H1 (cell line): ENCODE results near the gene DACT3. TPM values are rescaled to one million over a fixed set of nuclear protein-coding genes. Genes with fewer than 3 reads are reported as not detected.

Experiments
- CTCF ChIA-PET: fragments of 300-600 bp; sonication (Branson Sonifier 250); formaldehyde crosslinking; loops from one replicate; lab custom pipeline; 2021; ENCODE audit not compliant: partially characterized antibody; lab: Charles Lee
- POLR2A ChIA-PET: fragments of 300-600 bp; sonication (Branson Sonifier 250); formaldehyde crosslinking; loops from one replicate; lab custom pipeline; 2021; ENCODE audit warnings: inconsistent platforms; ENCODE audit not compliant: partially characterized antibody; lab: Charles Lee
- DNase-seq, 2 experiments: peaks; one replicate each; pipeline versions ENCODE4 v3.0.0 to v3.0.0-alpha.2; 2010 to 2022; ENCODE audit warnings: low spot score in 2 of 2, low read depth in 1 of 2, mixed read lengths in 1 of 2
- FAIRE-seq: peaks from 2 replicates; lab custom pipeline; 2011; peaks lifted over from hg19 to GRCh38; lab: Jason Lieb, UNC
- H2AFZ ChIP-seq: 2 replicates; pipeline ENCODE4 v1.8.1; 2012; ENCODE audit warnings: low read length, inconsistent platforms
- H2AK5ac ChIP-seq: 2 replicates; pipeline ENCODE4 v1.6.1; 2013; ENCODE audit warnings: low read depth, low read length
- H2BK120ac ChIP-seq: replicated peaks from 2 replicates; pipeline ENCODE3; 2013; ENCODE audit warnings: low read depth, low read length, inconsistent platforms
- H2BK12ac ChIP-seq: 2 replicates; pipeline ENCODE4 v1.6.1; 2013; ENCODE audit warnings: low read depth, low read length
- H2BK15ac ChIP-seq: 2 replicates; pipeline ENCODE4 v1.6.1; 2013; ENCODE audit warnings: low read length
- H2BK20ac ChIP-seq: 2 replicates; pipeline ENCODE4 v1.6.1; 2013; ENCODE audit warnings: low read length
- H2BK5ac ChIP-seq: 2 replicates; pipeline ENCODE4 v1.6.1; 2013; ENCODE audit warnings: low read depth, low read length
- H3K14ac ChIP-seq: 2 replicates; pipeline ENCODE4 v1.6.1; 2013; ENCODE audit warnings: inconsistent platforms; ENCODE audit not compliant: insufficient read length
- H3K18ac ChIP-seq: 2 replicates; pipeline ENCODE4 v1.6.1; 2013; ENCODE audit warnings: low read length; ENCODE audit errors: extremely low read depth
- H3K23ac ChIP-seq: 2 replicates; pipeline ENCODE4 v1.6.1; 2013; ENCODE audit warnings: inconsistent platforms; ENCODE audit not compliant: insufficient read length
- H3K23me2 ChIP-seq: 2 replicates; pipeline ENCODE4 v1.6.1; 2013; ENCODE audit warnings: low read depth, low read length
- H3K27ac ChIP-seq: 2 replicates; pipeline ENCODE4 v1.6.1; 2011; ENCODE audit warnings: low read depth, low read length, inconsistent platforms
- H3K27me3 ChIP-seq, 4 experiments: replicated peaks in 1 of 4; 1 replicate in 1 of 4; 2 replicates in 3 of 4; pipeline versions ENCODE4 v1.6.1 to v1.8.1; 2011 to 2013; ENCODE audit warnings: low read length in 3 of 4, mild to moderate bottlenecking in 3 of 4, inconsistent platforms in 2 of 4, mixed read lengths in 2 of 4, moderate library complexity in 1 of 4; ENCODE audit not compliant: control insufficient read depth in 3 of 4, insufficient read depth in 3 of 4; ENCODE audit errors: extremely low read depth in 1 of 4
- H3K36me3 ChIP-seq, 4 experiments: 2 replicates each; pipeline versions ENCODE4 v1.6.1 to v1.8.1; 2011 to 2013; ENCODE audit warnings: mild to moderate bottlenecking in 4 of 4, low read length in 3 of 4, moderate library complexity in 2 of 4, control low read depth in 1 of 4, inconsistent platforms in 1 of 4; ENCODE audit not compliant: insufficient read depth in 4 of 4, control insufficient read depth in 2 of 4
- H3K4ac ChIP-seq: replicated peaks from 2 replicates; pipeline ENCODE3; 2013; ENCODE audit warnings: low read length, low read depth, mixed read lengths, inconsistent platforms; ENCODE audit not compliant: insufficient read length
- H3K4me1 ChIP-seq, 4 experiments: replicated peaks in 1 of 4; 1 replicate in 1 of 4; 2 replicates in 3 of 4; pipeline versions ENCODE4 v1.6.1 to v1.8.1; 2011 to 2013; ENCODE audit warnings: low read length in 3 of 4, inconsistent platforms in 2 of 4, mixed read lengths in 1 of 4; ENCODE audit not compliant: insufficient read depth in 4 of 4, control insufficient read depth in 3 of 4
- H3K4me2 ChIP-seq, 2 experiments: 2 replicates each; pipeline versions ENCODE4 v1.6.1 to v1.8.1; 2011 to 2013; ENCODE audit warnings: low read depth in 2 of 2, low read length in 2 of 2, control low read depth in 1 of 2, inconsistent platforms in 1 of 2, mild to moderate bottlenecking in 1 of 2; ENCODE audit not compliant: insufficient read depth in 1 of 2
- H3K4me3 ChIP-seq, 4 experiments: fragments of 200-600, 300-600 bp in 1 of 4; sonication (generic), shearing (Covaris generic), sonication (Bioruptor Twin) in 1 of 4; 2 replicates each; pipeline versions ENCODE4 v1.5.1 to v1.8.1; 2011 to 2016; ENCODE audit warnings: low read length in 4 of 4, low read depth in 3 of 4, control low read depth in 2 of 4, inconsistent platforms in 2 of 4, mild to moderate bottlenecking in 2 of 4, mixed read lengths in 1 of 4, moderate library complexity in 1 of 4; ENCODE audit not compliant: insufficient read depth in 2 of 4; ENCODE audit errors: extremely low read depth in 1 of 4
- H3K56ac ChIP-seq: replicated peaks from 2 replicates; pipeline ENCODE3; 2013; ENCODE audit warnings: low read depth, mild to moderate bottlenecking, mixed read lengths, low read length, inconsistent platforms; ENCODE audit not compliant: insufficient read length
- H3K79me1 ChIP-seq: 2 replicates; pipeline ENCODE4 v1.6.1; 2013; ENCODE audit warnings: low read depth, low read length, control low read depth
- H3K79me2 ChIP-seq, 2 experiments: 2 replicates each; pipeline versions ENCODE4 v1.6.1 to v1.8.1; 2012 to 2013; ENCODE audit warnings: low read length in 2 of 2, mild to moderate bottlenecking in 2 of 2, inconsistent platforms in 1 of 2; ENCODE audit not compliant: insufficient read depth in 2 of 2, control insufficient read depth in 1 of 2
- H3K9ac ChIP-seq, 4 experiments: replicated peaks in 1 of 4; 1 replicate in 1 of 4; 2 replicates in 3 of 4; pipeline versions ENCODE4 v1.6.1 to v1.8.1; 2011 to 2013; ENCODE audit warnings: low read depth in 3 of 4, low read length in 3 of 4, control low read depth in 2 of 4, mild to moderate bottlenecking in 2 of 4, moderate library complexity in 2 of 4, inconsistent platforms in 1 of 4; ENCODE audit errors: extremely low read depth in 1 of 4
- H3K9me3 ChIP-seq, 2 experiments: 2 replicates each; pipeline versions ENCODE4 v1.6.1 to v1.8.1; 2012 to 2013; ENCODE audit warnings: mild to moderate bottlenecking in 2 of 2, moderate library complexity in 2 of 2, control low read depth in 1 of 2, inconsistent platforms in 1 of 2, low read depth in 1 of 2, low read length in 1 of 2, mixed read lengths in 1 of 2; ENCODE audit not compliant: insufficient read depth in 2 of 2
- H4K20me1 ChIP-seq, 2 experiments: replicated peaks in 1 of 2; 2 replicates each; pipeline versions ENCODE3 to v1.8.1; 2011 to 2013; ENCODE audit warnings: inconsistent platforms in 2 of 2, low read length in 2 of 2, mild to moderate bottlenecking in 1 of 2; ENCODE audit not compliant: insufficient read depth in 2 of 2, control insufficient read depth in 1 of 2
- H4K5ac ChIP-seq: 2 replicates; pipeline ENCODE4 v1.6.1; 2013; ENCODE audit warnings: low read length, low read depth, mixed read lengths, inconsistent platforms; ENCODE audit not compliant: insufficient read length
- H4K8ac ChIP-seq: 2 replicates; pipeline ENCODE4 v1.8.0; 2013; ENCODE audit warnings: mild to moderate bottlenecking, moderate library complexity, low read length, inconsistent platforms; ENCODE audit not compliant: insufficient read depth; ENCODE audit errors: extremely low read depth
- H4K91ac ChIP-seq: replicated peaks from 2 replicates; pipeline ENCODE3; 2013; ENCODE audit warnings: low read length, mixed read lengths, inconsistent platforms; ENCODE audit not compliant: insufficient read length
- ATF2 ChIP-seq: IDR thresholded peaks from 2 replicates; pipeline ENCODE4 v1.6.1; 2012; ENCODE audit warnings: low read length, inconsistent platforms
- CHD2 ChIP-seq: IDR thresholded peaks from 2 replicates; pipeline ENCODE4 v1.6.1; 2012; ENCODE audit warnings: low read length, improper control_type of control experiment
- CREB1 ChIP-seq: IDR thresholded peaks from 2 replicates; pipeline ENCODE4 v1.6.1; 2012; ENCODE audit warnings: inconsistent platforms
- CTCF ChIP-seq, 3 experiments: IDR thresholded peaks; 1 replicate in 2 of 3; 2 replicates in 1 of 3; pipeline versions ENCODE4 v1.5.1 to v1.6.1; 2011; ENCODE audit warnings: low read length in 3 of 3, mild to moderate bottlenecking in 3 of 3, inconsistent platforms in 2 of 3, low read depth in 1 of 3, moderate library complexity in 1 of 3; ENCODE audit not compliant: insufficient read depth in 1 of 3; ENCODE audit errors: control extremely low read depth in 1 of 3
- HDAC2 ChIP-seq, 2 experiments: fragments of 300-600 bp in 1 of 2; sonication (generic) in 1 of 2; IDR thresholded peaks; 2 replicates each; pipeline ENCODE4 v1.6.1; 2011 to 2012; ENCODE audit warnings: low read depth in 2 of 2, low read length in 2 of 2, mild to moderate bottlenecking in 2 of 2, moderate library complexity in 2 of 2, borderline replicate concordance in 1 of 2, inconsistent platforms in 1 of 2
- JUN ChIP-seq: IDR thresholded peaks from 2 replicates; pipeline ENCODE4 v1.6.1; 2011; ENCODE audit warnings: low read depth, mild to moderate bottlenecking, improper control_type of control experiment, low read length
- POU5F1 ChIP-seq: IDR thresholded peaks from 2 replicates; pipeline ENCODE4 v1.6.1; 2011; ENCODE audit warnings: low read depth, mild to moderate bottlenecking, low read length, moderate library complexity
- SIN3A ChIP-seq, 2 experiments: IDR thresholded peaks in 1 of 2; conservative IDR thresholded peaks in 1 of 2; 2 replicates each; pipeline ENCODE4 v1.6.1; 2011 to 2012; ENCODE audit warnings: low read length in 2 of 2, improper control_type of control experiment in 1 of 2, low read depth in 1 of 2, mild to moderate bottlenecking in 1 of 2
- TAF1 ChIP-seq: IDR thresholded peaks from 2 replicates; pipeline ENCODE4 v1.6.1; 2011; ENCODE audit warnings: mild to moderate bottlenecking, low read depth, low read length
- WGBS, 2 experiments: shearing (Covaris generic) in 1 of 2; methylation state at CpG; one replicate each; pipeline versions ENCODE4 v1.1.6 to v1.1.7; 2013 to 2015; ENCODE audit warnings: low lambda C conversion rate in 2 of 2, mixed read lengths in 2 of 2, inconsistent platforms in 1 of 2, low coverage in 1 of 2, missing lambda C conversion rate in 1 of 2; ENCODE audit not compliant: insufficient replicate concordance in 2 of 2, insufficient coverage in 1 of 2, insufficient read length in 1 of 2; ENCODE audit errors: extremely low coverage in 1 of 2, missing lambda C conversion rate in 1 of 2; 5-methylcytosine and 5-hydroxymethylcytosine counted together
- polyA plus RNA-seq, 7 experiments: library from polyadenylated mRNA; depleted of rRNA in 3 of 7; stranded (reverse) in 5 of 7; unstranded in 2 of 7; fragments of >200 nt in 5 of 7; fragments of 200-250 nt in 2 of 7; gene quantifications; 1 replicate in 5 of 7; 2 replicates in 1 of 7; 4 replicates in 1 of 7; pipeline versions ENCODE4 v1.2.1 to v1.2.3, GENCODE V29; 2011 to 2013; ENCODE audit warnings: missing spikeins in 2 of 7, mixed read lengths in 2 of 7
- total RNA-seq: library from RNA; stranded (reverse); fragmentation: NEBNext Ultra II Directional; extraction: Animal tissue kit (Norgen Biotek cat#: 25700); gene quantifications from 2 replicates; pipeline ENCODE4 v1.2.1, GENCODE V29; 2021

DACT3 gene
- total and polyA plus RNA-seq, 2 of the 8 experiments (the other 6 are each of a cell fraction or from before 2014, with no cell fraction given): 1.8 to 2.0 TPM

- DNase-seq: no peak
- TF ChIP-seq JUN (no peak), HDAC2 (IDR thresholded peaks at IDR 0.05; ENCODE audit: borderline replicate concordance in 1 of 2, low read depth in 2 of 2, low read length in 2 of 2) (no peak), SIN3A (conservative IDR thresholded peaks at IDR 0.05 in 1 of 2, IDR thresholded peaks at IDR 0.05 in 1 of 2; ENCODE audit: low read depth in 1 of 2, low read length in 2 of 2) (no peak), CREB1 (no peak), CTCF (IDR thresholded peaks at IDR 0.05; ENCODE audit: control extremely low read depth in 1 of 3, insufficient read depth in 1 of 3, low read depth in 1 of 3, low read length in 3 of 3) (no peak), TAF1 (no peak), ATF2 (no peak), CHD2 (no peak), POU5F1 (no peak)
- Histone ChIP-seq H2AK5ac (no peak overlapping the region), H3K23ac (no peak overlapping the region), H3K79me1 (no peaks in the 10 kb centered on the region), H3K4me1 (peaks cover 0 to 10% (median 6%) of the 10 kb centered on the region in 4 experiments; a peak in 5 of 7 replicates), H3K9ac (no peak overlapping the region), H3K4me3 (no peak overlapping the region), H3K56ac (no peak overlapping the region), H2BK5ac (no peak overlapping the region), H3K4me2 (no peak overlapping the region; a peak in 1 of 4 replicates), H2BK20ac (no peak overlapping the region), H2BK120ac (no peak overlapping the region), H3K23me2 (peaks cover 17% of the 10 kb centered on the region), H3K4ac (no peak overlapping the region), H4K8ac (no peak overlapping the region), H4K20me1 (peaks cover 0 to 9% of the 10 kb centered on the region in 2 experiments), H2AFZ (no peak overlapping the region), H2BK12ac (no peak overlapping the region), H3K79me2 (no peaks in the 10 kb centered on the region), H3K36me3 (no peaks in the 10 kb centered on the region), H2BK15ac (no peak overlapping the region), H3K14ac (no peak overlapping the region), H4K91ac (no peak overlapping the region), H3K27ac (no peak overlapping the region), H4K5ac (no peak overlapping the region), H3K27me3 (peaks cover 3 to 40% (median 33%) of the 10 kb centered on the region in 4 experiments), H3K9me3 (no peaks in the 10 kb centered on the region), H3K18ac (no peak overlapping the region)
- ChIA-PET POLR2A (interaction anchor here (1.0 to 2.1 kb wide), 2 partner anchors 12 to 34 kb away, joined by 3 to 5 read pairs; no protein-coding TSS in a partner anchor), CTCF (interaction anchor here (0.8 to 1.0 kb wide), 3 partner anchors 9 to 61 kb away, joined by 3 read pairs; no protein-coding TSS in a partner anchor)
- FAIRE-seq: no peak
- WGBS, 2 experiments: 74% methylated on average over 2 of the region's 2 CpGs; no CpG with 5 or more reads in 1 of the 2 experiments
Measured at GRCh38 chr19:46640656-46641055, 20.3 kb downstream of the DACT3 start.
